RWPE1 (cell line): ENCODE measurements around the gene SEMA7A.

Experiments used
- CTCF ChIA-PET: fragments of 350-600 bp; sonication (Branson Sonifier 250); formaldehyde crosslinking; extraction: SDS; loops from one replicate; lab custom pipeline; 2021; lab: Yijun Ruan, JAX
- POLR2A ChIA-PET: fragments of 400-600 bp; formaldehyde crosslinking; extraction: SDS; loops from one replicate; lab custom pipeline; 2020; ENCODE audit warnings: antibody characterized with exemption; ENCODE audit not compliant: low non-redundant PET; lab: Yijun Ruan, JAX
- DNase-seq: peaks from one replicate; pipeline ENCODE4 v3.0.0; 2012; ENCODE audit warnings: low spot score
- H3K27ac ChIP-seq: fragments of 450-650 bp; 2 replicates; pipeline ENCODE4 v1.5.1; 2017
- CTCF ChIP-seq: fragments of 450-650 bp; conservative IDR thresholded peaks from 2 replicates; pipeline ENCODE4 v1.5.1; 2017; ENCODE audit warnings: low read depth, mild to moderate bottlenecking

The SEMA7A gene

GRCh38 chr15:74451861-74452835 is 18.4 kb upstream of the SEMA7A start:
- POLR2A ChIA-PET = no interaction called here
- no peak for TF ChIP-seq CTCF
- CTCF ChIA-PET = interaction anchor here (0.6 to 1.2 kb wide), 2 partner anchors 41 to 816 kb away, joined by 3 to 4 read pairs; no protein-coding TSS in a partner anchor
- H3K27ac ChIP-seq = no peak overlapping the region
- no peak for DNase-seq

GRCh38 chr15:74451322-74451721 is 17.6 kb upstream of the SEMA7A start:
- TF ChIP-seq CTCF = no peak
- no peak overlapping the region for H3K27ac ChIP-seq
- POLR2A ChIA-PET = no interaction called here
- CTCF ChIA-PET = no interaction called here
- no peak for DNase-seq

GRCh38 chr15:74449643-74450205 is 16.0 kb upstream of the SEMA7A start:
- no peak for DNase-seq
- H3K27ac ChIP-seq = no peak overlapping the region
- no peak for TF ChIP-seq CTCF
- CTCF ChIA-PET = interaction anchor here (1.1 to 2.5 kb wide), 3 partner anchors 11 to 74 kb away, joined by 3 to 9 read pairs (median 5); no protein-coding TSS in a partner anchor
- POLR2A ChIA-PET = no interaction called here

GRCh38 chr15:74449095-74449494 is 15.3 kb upstream of the SEMA7A start:
- CTCF ChIA-PET = interaction anchor here (0.5 to 2.5 kb wide), 3 partner anchors 66 to 74 kb away, joined by 3 to 9 read pairs (median 3); no protein-coding TSS in a partner anchor
- no peak for DNase-seq

GRCh38 chr15:74445816-74446763 is 12.3 kb upstream of the SEMA7A start:
- no peak overlapping the region for H3K27ac ChIP-seq
- ChIA-PET CTCF (interaction anchor here (4.8 kb wide), 1 partner anchor 64 kb away, joined by 20 read pairs; no protein-coding TSS in a partner anchor), POLR2A (no interaction called here)
- DNase-seq = no peak
- TF ChIP-seq CTCF = no peak

More at GRCh38 chr15:74449095-74449494, 15.3 kb upstream of the SEMA7A start:
- H3K27ac ChIP-seq = no peak overlapping the region
- POLR2A ChIA-PET = interaction anchor here (0.5 kb wide), 1 partner anchor 92 kb away, joined by 10 read pairs; the partner anchor contains the start of gene ARID3B
- TF ChIP-seq CTCF = no peak
